ENCODE results near the gene BCL2L1.
"Not testable (repeated sequence)": the region's sequence is repeated elsewhere in the genome, so short reads cannot be mapped to it uniquely, and the experiment has no call there.

Gene BCL2L1

GRCh38 chr20:31642837-31643236 lies 79.8 kb downstream of the BCL2L1 start:
- no peak for DNase-seq

DNA sequence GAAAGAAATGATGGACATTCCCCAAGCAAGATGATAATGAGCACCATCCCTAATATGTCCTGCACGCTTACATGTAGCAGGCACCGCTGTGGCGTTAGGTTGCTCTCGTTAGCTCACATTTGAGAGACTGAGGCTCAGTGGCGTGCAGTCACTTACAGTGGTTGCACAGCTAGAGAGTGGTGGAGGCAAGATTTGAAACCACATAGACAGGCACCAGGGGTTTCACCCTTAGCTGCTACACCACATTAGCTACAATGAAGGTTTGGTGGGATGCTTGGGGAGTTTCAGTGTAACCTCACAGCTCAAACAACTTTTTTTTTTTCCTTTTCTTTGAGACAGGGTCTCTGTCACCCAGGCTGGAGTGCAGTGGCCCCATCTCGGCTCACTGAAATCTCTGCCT lies 81.3 kb downstream of the BCL2L1 start:
- no peak for DNase-seq

DNA sequence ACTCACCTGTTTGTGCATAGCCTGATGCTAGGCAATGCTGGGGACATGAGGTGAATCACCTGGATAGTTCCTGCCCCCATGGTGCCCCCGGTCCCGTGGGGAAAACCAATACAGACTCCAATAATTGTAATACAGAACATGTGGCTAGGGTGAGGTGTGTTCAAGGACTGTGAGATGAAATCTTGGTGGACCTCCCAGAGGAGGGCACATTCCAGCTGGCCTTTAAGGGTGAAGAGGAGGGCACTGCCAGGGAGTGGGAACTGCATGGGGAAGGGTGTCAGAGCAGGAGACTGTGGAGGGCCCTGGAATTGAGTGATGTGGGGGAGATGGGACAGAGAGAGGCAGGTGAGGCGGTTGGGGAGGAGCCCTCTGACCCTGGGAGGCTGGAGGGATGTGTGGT lies 82.4 kb downstream of the BCL2L1 start:
- no peak for DNase-seq

DNA sequence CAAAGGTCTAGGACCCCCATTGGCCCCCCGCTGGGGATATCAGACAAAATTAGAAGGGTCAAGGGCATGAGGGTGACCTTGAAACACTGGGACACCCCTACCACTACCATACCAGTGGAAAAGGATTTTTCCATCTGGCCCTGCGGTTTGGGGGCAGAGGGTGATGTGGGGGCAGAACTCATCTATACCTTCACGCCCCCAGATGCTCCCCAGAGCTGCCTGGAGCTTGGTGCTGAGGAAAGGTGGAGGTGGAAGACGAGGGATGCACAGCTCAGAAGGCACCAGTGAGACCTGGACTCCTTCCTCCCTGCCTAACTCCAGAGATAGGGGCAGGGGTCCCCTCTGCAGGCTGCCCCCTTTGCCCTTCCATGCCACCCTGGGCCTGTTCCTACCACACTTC lies 83.9 kb downstream of the BCL2L1 start:
- DNase-seq = no peak

DNA sequence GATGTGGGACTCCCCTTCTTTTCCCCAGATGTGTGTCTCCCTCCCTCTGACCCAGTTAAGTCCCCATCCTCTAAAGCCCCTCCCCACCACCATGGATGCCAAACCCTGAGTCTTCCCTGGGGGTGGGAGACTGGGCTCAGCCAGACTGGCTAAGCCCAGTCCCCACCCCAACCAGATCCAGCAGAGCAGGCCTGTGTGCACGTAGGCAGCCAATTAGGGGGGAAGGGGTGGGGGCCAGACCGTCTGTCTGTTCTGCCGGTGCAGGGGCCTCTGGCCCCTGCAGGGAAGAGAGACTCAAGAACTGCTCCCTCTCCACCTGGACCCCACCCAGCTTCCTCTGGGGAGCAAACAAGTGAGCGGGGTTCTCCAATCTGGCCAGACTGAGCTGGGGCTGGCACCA lies 84.4 kb downstream of the BCL2L1 start:
- DNase-seq = no peak

DNA sequence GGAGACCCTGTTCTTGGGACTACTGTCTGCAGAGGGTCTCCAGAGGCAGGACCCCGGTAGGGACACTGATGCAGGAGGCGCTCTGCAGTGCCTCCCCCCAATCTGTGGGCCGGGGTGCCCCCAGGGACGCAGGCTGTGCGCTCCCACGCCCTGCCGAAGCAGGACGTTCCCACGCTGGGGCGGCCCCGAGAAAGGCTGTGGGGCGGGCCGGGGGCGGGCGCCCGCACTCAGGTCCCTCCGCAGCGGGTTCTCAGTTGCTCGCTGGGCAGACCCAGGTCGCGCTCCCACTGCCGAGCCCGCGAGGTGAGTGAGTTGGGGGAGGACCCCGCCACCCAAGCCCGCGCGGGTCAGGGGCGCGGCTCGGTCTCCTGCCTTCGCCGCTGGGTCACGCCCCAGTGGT lies 85.0 kb downstream of the BCL2L1 start, which contains the start of gene COX4I2:
Gene COX4I2 (plus strand): TSS at position 253 of the 400 bp plus-strand sequence. CDS start 1,106 bp downstream, outside the sequence.
- no peak for DNase-seq

DNA sequence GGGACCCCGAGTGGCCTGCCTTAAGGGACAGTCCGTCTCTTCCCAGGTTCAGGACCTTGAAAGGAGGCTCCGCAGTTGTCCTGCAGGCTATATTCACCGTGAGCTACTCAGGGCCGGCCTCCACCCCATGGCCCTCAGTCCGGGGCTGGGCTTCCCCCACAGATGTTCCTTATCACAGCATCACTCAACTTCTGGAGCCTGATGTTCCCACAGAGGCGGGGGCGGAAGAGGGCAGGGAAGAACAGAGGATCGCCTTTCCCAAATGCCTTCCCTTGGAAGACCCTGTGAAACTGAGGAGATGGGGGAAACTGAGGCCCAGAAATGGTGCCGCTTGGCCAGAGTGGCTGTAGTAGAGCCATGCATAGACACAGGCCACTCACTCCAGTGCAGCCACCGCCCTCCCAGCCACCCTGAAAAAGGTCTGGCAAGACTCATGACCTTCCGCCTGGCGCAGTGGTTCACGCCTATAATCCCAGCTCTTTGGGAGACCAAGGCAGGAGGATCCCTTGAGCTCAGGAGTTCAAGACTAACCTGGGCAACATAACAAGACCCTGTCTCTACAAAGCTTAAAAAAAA lies 89.2 kb downstream of the BCL2L1 start:
- DNase-seq = no peak

GRCh38 chr20:31632548-31633338 lies 89.9 kb downstream of the BCL2L1 start:
- no peak for DNase-seq

GRCh38 chr20:31630187-31630790 lies 92.4 kb downstream of the BCL2L1 start:
- DNase-seq = peak in 1 of 2 experiments; percentile 32

- not testable (repeated sequence) for DNase-seq
Observed at GRCh38 chr20:31628057-31628456, 94.6 kb downstream of the BCL2L1 start.

GRCh38 chr20:31626534-31626933 lies 96.1 kb downstream of the BCL2L1 start:
- not testable (repeated sequence) for DNase-seq

DNA sequence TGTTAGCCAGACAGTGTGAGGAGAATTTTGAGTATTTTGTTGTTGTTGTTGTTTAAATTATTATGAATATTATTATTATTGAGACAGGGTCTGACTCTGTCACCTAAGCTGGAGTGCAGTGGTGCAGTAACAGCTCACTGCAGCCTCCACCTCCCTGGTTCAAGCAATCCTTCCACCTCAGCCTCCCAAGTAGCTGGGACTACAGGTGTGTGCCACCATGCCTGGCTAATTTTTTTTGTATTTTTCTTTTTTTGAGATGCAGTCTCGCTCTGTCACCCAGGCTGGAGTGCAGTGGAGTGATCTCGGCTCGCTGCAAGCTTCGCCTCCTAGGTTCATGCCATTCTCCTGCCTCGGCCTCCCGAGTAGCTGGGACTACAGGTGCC lies 99.6 kb downstream of the BCL2L1 start:
- not testable (repeated sequence) for DNase-seq

DNA sequence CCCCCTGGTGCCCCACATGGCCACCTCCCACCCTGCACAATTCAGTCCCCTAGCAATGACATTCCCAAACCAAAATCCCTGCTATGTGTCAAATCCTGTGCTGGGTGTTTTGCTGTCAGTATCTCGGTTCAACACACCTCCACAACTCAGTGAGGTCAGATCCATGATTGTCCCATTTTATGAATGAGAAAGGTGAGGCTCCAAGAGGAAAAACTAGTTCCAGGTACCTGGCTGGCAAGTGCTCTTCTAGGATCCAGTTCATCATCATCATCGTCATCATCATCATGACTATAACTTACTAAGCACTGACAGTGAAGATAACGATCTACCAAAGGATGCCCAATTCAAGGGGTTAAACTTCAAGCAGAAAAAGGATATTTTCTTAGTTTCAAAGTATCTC lies 102.4 kb downstream of the BCL2L1 start:
- no peak for DNase-seq

- no peak for DNase-seq
Observed at GRCh38 chr20:31617432-31618104, 105.1 kb downstream of the BCL2L1 start.

- DNase-seq = no peak
Observed at GRCh38 chr20:31615416-31615815, 107.3 kb downstream of the BCL2L1 start.

Data from NCI-H2081 (cell line).